Esophagus mucosa (tissue), 1 donor: ENCODE measurements around the gene HNRNPC. TPM values are rescaled to one million over a fixed set of nuclear protein-coding genes. Genes with fewer than 3 reads are reported as not detected.
A peak's percentile ranks its signal among the peaks of the same experiment; 100 is the strongest.
"Not testable (repeated sequence)": the region's sequence is repeated elsewhere in the genome, so short reads cannot be mapped to it uniquely, and the experiment has no call there.

ENCODE experiments used
- ATAC-seq: fragments of 200-7000 bp; cut with Tn5 transposase; one replicate; pipeline ENCODE4 v1.9.1; 2020
- total RNA-seq: library from RNA; stranded (reverse); gene quantifications from one replicate; pipeline ENCODE4 v1.2.4, GENCODE V29; 2023
- donor health status: DM: yes; HTN: yes; CAD: no.

Gene HNRNPC
- total RNA-seq, 1 donor from 2014 or later, result 415 TPM

DNA sequence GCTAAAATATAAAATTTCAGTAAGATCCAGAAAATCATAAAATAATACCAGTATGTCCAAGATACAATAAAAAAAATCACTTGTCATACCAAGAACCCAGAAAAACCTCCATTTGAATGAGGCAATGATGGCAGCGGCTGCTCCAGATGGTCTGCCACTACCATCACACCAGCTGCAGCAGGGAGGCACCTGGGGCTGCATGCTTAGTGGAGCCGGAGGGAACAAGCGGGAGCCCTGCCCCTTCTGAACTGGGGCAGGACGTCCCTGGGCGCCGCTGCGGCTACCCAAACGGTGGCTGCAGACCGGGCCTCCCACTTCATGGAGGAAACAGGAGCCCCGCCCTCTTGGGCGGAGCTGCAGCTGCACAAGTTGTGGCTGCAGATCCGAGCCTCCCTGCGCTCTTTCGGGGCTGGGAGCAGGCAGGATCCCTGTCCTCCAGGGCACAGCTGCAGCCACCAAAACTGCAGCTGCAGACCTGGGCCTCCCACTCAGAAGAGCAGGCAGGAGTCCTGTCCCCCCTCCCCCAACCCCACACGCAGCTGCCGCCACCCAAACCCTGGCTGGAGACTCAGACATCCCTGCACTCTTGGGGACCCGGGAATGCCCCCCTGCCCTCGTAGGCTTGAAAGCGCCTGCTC is 77.3 kb downstream of the HNRNPC start:
- ATAC-seq, result peak; percentile 75

- no peak for ATAC-seq
Observed at GRCh38 chr14:21191261-21191808, 77.9 kb downstream of the HNRNPC start.

GRCh38 chr14:21185491-21185890 is 83.8 kb downstream of the HNRNPC start:
- no peak for ATAC-seq

DNA sequence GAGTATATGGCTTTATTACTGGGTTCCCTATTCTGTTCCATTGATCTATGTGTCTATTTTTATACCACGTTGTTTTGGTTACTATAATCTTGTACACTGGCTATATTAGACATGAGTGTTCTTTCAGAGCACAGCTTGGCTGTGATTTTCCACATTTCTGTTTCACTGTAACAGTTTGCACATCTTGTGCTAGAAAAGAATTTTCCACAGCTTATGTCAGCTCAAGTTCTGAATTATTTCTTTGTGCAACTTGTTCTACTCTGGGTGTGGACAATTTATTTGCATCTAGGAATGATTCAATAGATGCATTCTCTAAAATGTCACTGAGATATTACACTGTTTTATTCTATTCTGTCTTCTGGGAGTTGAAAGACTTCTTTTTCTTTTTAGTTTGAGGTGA is 85.0 kb downstream of the HNRNPC start:
- no peak for ATAC-seq

DNA sequence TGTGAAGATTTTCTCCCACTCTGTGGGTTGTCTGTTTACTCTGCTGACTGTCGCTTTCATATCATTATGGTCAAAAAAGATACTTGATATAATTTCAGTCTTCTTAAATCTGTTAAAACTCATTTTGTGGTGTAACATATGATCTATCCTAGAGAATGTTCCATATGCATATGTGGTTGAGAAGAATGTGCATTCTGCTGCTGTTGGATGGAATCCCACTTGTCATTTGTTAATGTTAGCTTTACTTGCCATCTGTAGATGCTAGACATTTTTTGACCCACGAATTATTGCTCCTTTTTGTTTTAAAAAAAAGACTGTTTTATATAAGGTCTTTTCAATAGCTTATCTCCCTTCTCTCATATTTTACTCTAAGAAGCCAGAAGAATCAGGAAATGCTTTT is 87.1 kb downstream of the HNRNPC start:
- ATAC-seq, result no peak

DNA sequence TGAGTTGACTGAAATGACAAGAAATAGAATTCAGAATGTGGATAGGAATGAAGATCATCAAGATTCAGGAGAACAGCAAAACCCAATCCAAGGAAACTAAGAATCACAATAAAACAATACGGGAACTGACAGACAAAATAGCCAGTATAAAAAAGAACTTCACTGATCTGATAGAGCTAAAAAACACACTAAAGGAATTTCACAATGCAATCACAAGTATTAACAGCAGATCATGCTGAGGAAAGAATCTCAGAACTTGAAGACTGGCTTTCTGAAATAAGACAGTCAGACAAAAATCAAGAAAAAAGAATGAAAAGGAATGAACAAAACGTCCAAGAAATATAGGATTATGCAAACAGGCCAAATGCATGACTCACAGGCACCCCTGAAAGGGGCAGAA is 98.1 kb downstream of the HNRNPC start:
- no peak for ATAC-seq

GRCh38 chr14:21169573-21169972 is 99.7 kb downstream of the HNRNPC start:
- no peak for ATAC-seq

DNA sequence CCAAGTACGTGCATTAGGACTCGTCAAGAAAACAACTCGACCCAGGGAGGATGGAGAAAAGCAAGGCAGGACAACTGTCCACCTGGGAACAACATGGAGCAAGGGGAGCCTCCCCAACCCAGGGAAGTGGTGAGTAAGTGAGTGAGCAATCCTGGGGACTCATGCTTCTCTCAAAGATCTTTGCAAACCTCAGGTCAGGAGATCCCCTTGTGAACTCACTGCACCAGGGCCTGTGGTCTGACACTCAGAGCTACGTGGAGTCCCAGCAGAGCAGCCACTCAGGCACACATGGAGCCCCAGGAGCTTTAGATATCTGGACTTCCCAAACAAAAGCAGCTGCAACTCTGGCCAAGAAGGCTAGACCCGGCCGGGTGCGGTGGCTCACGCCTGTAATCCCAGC is 101.2 kb downstream of the HNRNPC start:
- peak; percentile 17 for ATAC-seq

DNA sequence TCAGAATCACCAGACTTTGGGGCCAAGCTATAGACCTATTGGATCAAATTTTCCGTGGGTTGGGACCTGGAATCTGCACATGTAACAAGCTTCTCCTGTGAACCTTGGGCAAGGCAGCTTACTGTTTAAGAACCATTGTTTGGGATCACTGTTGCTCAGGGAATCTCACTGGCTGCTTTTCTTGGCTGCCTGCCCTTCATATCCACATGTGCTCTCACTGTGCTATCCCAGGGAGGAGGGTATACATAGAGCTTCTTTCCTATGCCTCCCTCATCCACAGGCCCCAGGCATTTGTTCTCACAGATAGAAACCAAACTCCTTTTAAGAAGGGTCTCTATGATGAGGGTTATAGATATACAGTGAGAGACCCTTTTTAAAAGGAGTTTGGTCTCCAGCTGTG is 103.6 kb downstream of the HNRNPC start:
- ATAC-seq, result not testable (repeated sequence)

GRCh38 chr14:21165002-21165605 is 104.1 kb downstream of the HNRNPC start:
- ATAC-seq, result not testable (repeated sequence)

DNA sequence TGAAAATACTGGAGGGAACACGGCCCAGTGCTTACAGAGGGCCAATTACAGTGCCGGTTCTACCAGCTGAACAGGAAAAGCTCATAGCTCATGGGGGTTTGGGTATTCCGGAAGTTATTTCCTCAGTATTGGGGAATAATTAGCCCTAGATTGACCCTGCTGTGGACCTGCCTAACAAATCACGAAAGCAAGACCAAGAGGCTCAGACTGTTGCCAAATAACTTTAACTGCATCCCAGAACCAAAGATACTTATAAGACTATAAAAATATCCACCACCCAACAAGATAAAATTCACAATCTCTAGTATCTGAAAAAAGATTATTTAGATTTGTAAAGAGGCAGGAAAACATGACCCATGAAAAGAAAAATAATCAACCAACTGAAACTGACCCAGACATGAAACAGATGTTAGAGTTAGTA is 105.4 kb downstream of the HNRNPC start:
- peak; percentile 39 for ATAC-seq

DNA sequence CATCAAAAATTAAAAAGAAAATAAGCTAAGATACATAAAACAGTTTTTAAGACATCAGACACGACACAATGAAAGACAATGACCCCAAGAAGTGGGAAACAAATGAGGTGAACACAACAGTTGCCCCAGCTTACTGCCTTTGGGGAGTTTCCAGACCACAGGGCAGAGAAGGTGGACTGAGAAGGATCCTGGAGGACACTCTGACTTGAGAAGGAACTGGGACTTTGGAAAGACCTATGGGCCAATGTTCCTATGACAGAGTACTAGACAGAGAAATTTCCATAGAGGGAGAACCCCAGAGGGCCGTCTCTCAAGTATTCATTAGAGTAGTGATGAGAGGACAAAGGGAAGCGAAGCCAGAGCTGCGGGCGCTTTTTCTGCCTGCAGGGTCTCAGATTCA is 107.2 kb downstream of the HNRNPC start:
- no peak for ATAC-seq

DNA sequence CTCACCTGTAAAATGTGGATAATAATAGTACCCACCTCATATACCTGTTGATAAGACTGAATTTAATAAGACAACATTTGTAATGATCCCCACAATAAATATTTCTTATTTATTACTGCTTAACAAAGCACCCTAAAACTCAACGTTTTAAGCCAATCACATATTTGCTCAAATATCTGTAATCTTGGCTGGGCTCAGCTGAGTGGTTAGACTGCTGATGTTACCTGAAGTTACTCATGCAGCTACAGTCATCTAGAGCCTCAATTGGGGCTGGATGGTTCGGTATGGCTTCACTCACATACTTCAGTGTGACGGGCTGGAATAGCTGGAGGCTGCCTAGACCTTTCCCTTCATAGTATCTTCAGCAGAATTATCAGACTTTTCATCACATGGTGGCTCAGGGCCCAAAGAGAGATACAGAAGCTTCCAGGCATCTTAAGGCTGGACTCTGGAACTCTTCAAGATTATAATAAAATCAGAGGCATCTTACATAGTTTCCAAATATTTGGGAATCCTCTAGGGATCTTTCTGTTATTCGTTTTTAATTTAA is 109.1 kb downstream of the HNRNPC start:
- ATAC-seq, result no peak

Other genes with a start within 250 kb of the HNRNPC start
- 54.7 TPM for gene NDRG2, start 244.4 kb downstream of the HNRNPC start, total RNA-seq
- gene TPPP2, start 239.2 kb downstream of the HNRNPC start, total RNA-seq, result not detected
- not detected for gene RNASE13, start 234.6 kb downstream of the HNRNPC start, total RNA-seq
- gene RNASE7, start 227.1 kb downstream of the HNRNPC start, total RNA-seq, result 2.7 TPM
- not detected for gene RNASE8, start 211.6 kb downstream of the HNRNPC start, total RNA-seq
- gene ARHGEF40, start 199.1 kb downstream of the HNRNPC start, total RNA-seq, result 2.3 TPM
- 40.4 TPM for gene ZNF219, start 170.8 kb downstream of the HNRNPC start, total RNA-seq
- 1.6 TPM for gene TMEM253, start 168.4 kb downstream of the HNRNPC start, total RNA-seq
- not detected for gene OR5AU1, start 113.4 kb downstream of the HNRNPC start, total RNA-seq
- gene RPGRIP1, start 10.6 kb upstream of the HNRNPC start, total RNA-seq, result not detected
- gene SUPT16H, start 114.6 kb upstream of the HNRNPC start, total RNA-seq, result 40.3 TPM
- gene CHD8, start 186.7 kb upstream of the HNRNPC start, total RNA-seq, result 46.3 TPM
- 11.4 TPM for gene RAB2B, start 207.5 kb upstream of the HNRNPC start, total RNA-seq
- gene TOX4, start 207.8 kb upstream of the HNRNPC start, total RNA-seq, result 70.6 TPM
- 20.9 TPM for gene METTL3, start 241.9 kb upstream of the HNRNPC start, total RNA-seq